GM12801 (cell line): ENCODE results near the gene ISOC1.

Source experiments
- CTCF ChIP-seq: IDR thresholded peaks from one replicate; pipeline ENCODE4 v1.5.1; 2011; ENCODE audit warnings: control low read depth; ENCODE audit not compliant: insufficient read length; ENCODE audit errors: extremely low read depth

The ISOC1 gene

GRCh38 chr5:129077433-129078075 is 17.0 kb upstream of the ISOC1 start:
- TF ChIP-seq CTCF = no peak

- TF ChIP-seq CTCF = no peak
Measured at GRCh38 chr5:129078247-129078646, 16.3 kb upstream of the ISOC1 start.

- TF ChIP-seq CTCF = no peak
Measured at GRCh38 chr5:129078660-129079059, 15.9 kb upstream of the ISOC1 start.

GRCh38 chr5:129079496-129079895 is 15.1 kb upstream of the ISOC1 start:
- TF ChIP-seq CTCF = no peak

- no peak for TF ChIP-seq CTCF
Measured at GRCh38 chr5:129080766-129081165, 13.8 kb upstream of the ISOC1 start.

- TF ChIP-seq CTCF = no peak
Measured at GRCh38 chr5:129082225-129083136, 12.1 kb upstream of the ISOC1 start.

GRCh38 chr5:129094924-129095899 is 663 bp downstream of the ISOC1 start:
- TF ChIP-seq CTCF = no peak
